ENCODE data around the gene TBR1. TPM values are rescaled to one million over a fixed set of nuclear protein-coding genes. Genes with fewer than 3 reads are reported as not detected.

Gene TBR1
- total RNA-seq, 2 donors from 2014 or later, result 0.45 TPM; not detected in 1

- intact Hi-C loops (cut with DNase I), result no loop called here
These were observed 10.4 kb downstream of the TBR1 start for GRCh38 chr2:161426455-161426921.

GRCh38 chr2:161426922-161427663 lies 11.0 kb downstream of the TBR1 start:
- no peak overlapping the region for H3K4me3 ChIP-seq
- H3K27me3 ChIP-seq (replicated peaks; ENCODE audit: insufficient read depth), result peaks cover 57% of the 10 kb centered on the region
- no peak overlapping the region for H3K27ac ChIP-seq
- no peak for DNase-seq (ENCODE audit: low spot score)
- H3K4me1 ChIP-seq (replicated peaks), result no peaks in the 10 kb centered on the region
- TF ChIP-seq POLR2AphosphoS5 (IDR thresholded peaks at IDR 0.05), result no peak
- TF ChIP-seq CTCF (IDR thresholded peaks at IDR 0.05), result no peak
- no peak for TF ChIP-seq POLR2A (IDR thresholded peaks at IDR 0.05)
- WGBS, result 6% methylated on average over 46 of the region's 54 CpGs
- intact Hi-C loops (cut with DNase I), result no loop called here
- no peaks in the 10 kb centered on the region for H3K36me3 ChIP-seq
- H3K9me3 ChIP-seq, result no peaks in the 10 kb centered on the region

More at GRCh38 chr2:161426455-161426921, 10.4 kb downstream of the TBR1 start:
- no peak overlapping the region for H3K27ac ChIP-seq
- WGBS, result 13% methylated on average over 13 of the region's 13 CpGs
- H3K36me3 ChIP-seq, result no peaks in the 10 kb centered on the region
- H3K9me3 ChIP-seq, result no peaks in the 10 kb centered on the region
- no peak for TF ChIP-seq CTCF (IDR thresholded peaks at IDR 0.05)
- no peak for TF ChIP-seq POLR2AphosphoS5 (IDR thresholded peaks at IDR 0.05)
- no peak for TF ChIP-seq POLR2A (IDR thresholded peaks at IDR 0.05)
- peaks cover 57% of the 10 kb centered on the region for H3K27me3 ChIP-seq (replicated peaks; ENCODE audit: insufficient read depth)
- DNase-seq (ENCODE audit: low spot score), result no peak
- no peak overlapping the region for H3K4me3 ChIP-seq
- no peaks in the 10 kb centered on the region for H3K4me1 ChIP-seq (replicated peaks)

GRCh38 chr2:161427664-161428587 lies 11.8 kb downstream of the TBR1 start:
- Histone ChIP-seq H3K9me3 (no peaks in the 10 kb centered on the region), H3K27me3 (replicated peaks; ENCODE audit: insufficient read depth) (peaks cover 54% of the 10 kb centered on the region), H3K4me1 (replicated peaks) (no peaks in the 10 kb centered on the region), H3K27ac (no peak overlapping the region), H3K36me3 (no peaks in the 10 kb centered on the region), H3K4me3 (no peak overlapping the region)
- DNase-seq (ENCODE audit: low spot score), result no peak
- WGBS, result 22% methylated on average over 64 of the region's 64 CpGs
- TF ChIP-seq CTCF (IDR thresholded peaks at IDR 0.05) (no peak), POLR2A (IDR thresholded peaks at IDR 0.05) (no peak)
- intact Hi-C loops (cut with DNase I), result no loop called here

- peaks cover 34% of the 10 kb centered on the region for H3K27me3 ChIP-seq (replicated peaks; ENCODE audit: insufficient read depth)
- intact Hi-C loops (cut with DNase I), result no loop called here
These were observed 14.3 kb downstream of the TBR1 start for GRCh38 chr2:161430386-161430785.

More at GRCh38 chr2:161430386-161430785, 14.3 kb downstream of the TBR1 start:
- WGBS, result 51% methylated on average over 2 of the region's 2 CpGs
- Histone ChIP-seq H3K27ac (no peak overlapping the region), H3K36me3 (no peaks in the 10 kb centered on the region), H3K9me3 (no peaks in the 10 kb centered on the region), H3K4me3 (no peak overlapping the region), H3K4me1 (replicated peaks) (no peaks in the 10 kb centered on the region)
- TF ChIP-seq POLR2A (IDR thresholded peaks at IDR 0.05) (no peak), POLR2AphosphoS5 (IDR thresholded peaks at IDR 0.05) (no peak), CTCF (IDR thresholded peaks at IDR 0.05) (no peak)
- no peak for DNase-seq (ENCODE audit: low spot score)
